Measurements from ENCODE around the gene ACOX2.

ACOX2 gene

GRCh38 chr3:58544541-58544940, 7.6 kb upstream of the ACOX2 start:
- no peak for ATAC-seq
- no peak for TF ChIP-seq ZNF70 (CRISPR knock-in tag; IDR thresholded peaks at IDR 0.05)
- no peak for TF ChIP-seq ZNF8 (CRISPR knock-in tag; IDR thresholded peaks at IDR 0.05)
- no peak for TF ChIP-seq ARNTL (CRISPR knock-in tag; IDR thresholded peaks at IDR 0.05; ENCODE audit: borderline replicate concordance, low read depth)
- no peak for TF ChIP-seq GLIS3 (CRISPR knock-in tag; IDR thresholded peaks at IDR 0.05)
- TF ChIP-seq ISL1 (CRISPR knock-in tag; IDR thresholded peaks at IDR 0.05) = no peak
- no peak for TF ChIP-seq CREB5 (CRISPR knock-in tag; IDR thresholded peaks at IDR 0.05; ENCODE audit: low read depth)
- TF ChIP-seq CSDC2 (CRISPR knock-in tag; IDR thresholded peaks at IDR 0.05) = no peak
- no peak for TF ChIP-seq SNAI2 (CRISPR knock-in tag; IDR thresholded peaks at IDR 0.05)
- TF ChIP-seq ZFP3 (CRISPR knock-in tag; IDR thresholded peaks at IDR 0.05) = no peak

GRCh38 chr3:58540176-58540858, 3.3 kb upstream of the ACOX2 start:
- ATAC-seq = no peak
- TF ChIP-seq CREB5 (CRISPR knock-in tag; IDR thresholded peaks at IDR 0.05; ENCODE audit: low read depth) (no peak), ISL1 (CRISPR knock-in tag; IDR thresholded peaks at IDR 0.05) (no peak), RARB (CRISPR knock-in tag; IDR thresholded peaks at IDR 0.05) (no peak), CSDC2 (CRISPR knock-in tag; IDR thresholded peaks at IDR 0.05) (no peak), ESRRG (CRISPR knock-in tag; IDR thresholded peaks at IDR 0.05) (no peak), ZNF70 (CRISPR knock-in tag; IDR thresholded peaks at IDR 0.05) (no peak), SNAI2 (CRISPR knock-in tag; IDR thresholded peaks at IDR 0.05) (no peak), TCF4 (CRISPR knock-in tag; IDR thresholded peaks at IDR 0.05; ENCODE audit: borderline replicate concordance) (no peak), OSR1 (CRISPR knock-in tag; IDR thresholded peaks at IDR 0.05) (no peak)
- TF ChIP-seq, protein P1, sequence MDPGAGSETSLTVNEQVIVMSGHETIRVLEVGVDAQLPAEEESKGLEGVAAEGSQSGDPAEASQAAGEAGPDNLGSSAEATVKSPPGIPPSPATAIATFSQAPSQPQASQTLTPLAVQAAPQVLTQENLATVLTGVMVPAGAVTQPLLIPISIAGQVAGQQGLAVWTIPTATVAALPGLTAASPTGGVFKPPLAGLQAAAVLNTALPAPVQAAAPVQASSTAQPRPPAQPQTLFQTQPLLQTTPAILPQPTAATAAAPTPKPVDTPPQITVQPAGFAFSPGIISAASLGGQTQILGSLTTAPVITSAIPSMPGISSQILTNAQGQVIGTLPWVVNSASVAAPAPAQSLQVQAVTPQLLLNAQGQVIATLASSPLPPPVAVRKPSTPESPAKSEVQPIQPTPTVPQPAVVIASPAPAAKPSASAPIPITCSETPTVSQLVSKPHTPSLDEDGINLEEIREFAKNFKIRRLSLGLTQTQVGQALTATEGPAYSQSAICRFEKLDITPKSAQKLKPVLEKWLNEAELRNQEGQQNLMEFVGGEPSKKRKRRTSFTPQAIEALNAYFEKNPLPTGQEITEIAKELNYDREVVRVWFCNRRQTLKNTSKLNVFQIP (CRISPR knock-in tag; IDR thresholded peaks at IDR 0.05; ENCODE audit: borderline replicate concordance, low read depth) = no peak

DNA sequence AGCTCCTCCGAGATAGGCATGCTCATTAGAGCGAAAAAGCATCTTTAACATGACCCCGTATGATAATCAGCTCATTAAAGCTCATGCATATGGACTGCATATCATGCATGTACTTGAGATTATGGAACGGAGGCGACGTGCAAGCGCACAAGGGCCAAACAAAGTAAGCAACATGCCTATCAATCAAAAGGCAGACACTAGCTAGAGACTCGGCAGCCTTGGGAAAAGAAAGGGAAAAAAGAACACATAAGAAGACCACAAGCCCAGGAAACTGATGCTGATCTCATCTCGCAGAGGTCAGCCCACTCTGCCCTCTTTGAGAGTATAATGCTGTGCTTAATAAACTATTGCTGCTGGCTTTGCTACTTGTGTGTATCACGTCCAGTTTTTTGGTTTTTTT, 2.6 kb upstream of the ACOX2 start:
- TF ChIP-seq CREB5 (CRISPR knock-in tag; IDR thresholded peaks at IDR 0.05; ENCODE audit: low read depth) = no peak
- TF ChIP-seq ZNF70 (CRISPR knock-in tag; IDR thresholded peaks at IDR 0.05) = no peak
- no peak for TF ChIP-seq TSHZ2 (CRISPR knock-in tag; IDR thresholded peaks at IDR 0.05)
- TF ChIP-seq BACH2 (CRISPR knock-in tag; IDR thresholded peaks at IDR 0.05; ENCODE audit: borderline replicate concordance) = no peak
- no peak for TF ChIP-seq CSDC2 (CRISPR knock-in tag; IDR thresholded peaks at IDR 0.05)
- TF ChIP-seq ZNF565 (CRISPR knock-in tag; conservative IDR thresholded peaks at IDR 0.05; ENCODE audit: low read depth) = no peak
- TF ChIP-seq ZFP30 (CRISPR knock-in tag; IDR thresholded peaks at IDR 0.05) = no peak
- no peak for TF ChIP-seq ESRRG (CRISPR knock-in tag; IDR thresholded peaks at IDR 0.05)
- no peak for TF ChIP-seq ISL1 (CRISPR knock-in tag; IDR thresholded peaks at IDR 0.05)
- TF ChIP-seq SNAI2 (CRISPR knock-in tag; IDR thresholded peaks at IDR 0.05) = no peak
- TF ChIP-seq RARB (CRISPR knock-in tag; IDR thresholded peaks at IDR 0.05) = no peak
- TF ChIP-seq, protein P2, sequence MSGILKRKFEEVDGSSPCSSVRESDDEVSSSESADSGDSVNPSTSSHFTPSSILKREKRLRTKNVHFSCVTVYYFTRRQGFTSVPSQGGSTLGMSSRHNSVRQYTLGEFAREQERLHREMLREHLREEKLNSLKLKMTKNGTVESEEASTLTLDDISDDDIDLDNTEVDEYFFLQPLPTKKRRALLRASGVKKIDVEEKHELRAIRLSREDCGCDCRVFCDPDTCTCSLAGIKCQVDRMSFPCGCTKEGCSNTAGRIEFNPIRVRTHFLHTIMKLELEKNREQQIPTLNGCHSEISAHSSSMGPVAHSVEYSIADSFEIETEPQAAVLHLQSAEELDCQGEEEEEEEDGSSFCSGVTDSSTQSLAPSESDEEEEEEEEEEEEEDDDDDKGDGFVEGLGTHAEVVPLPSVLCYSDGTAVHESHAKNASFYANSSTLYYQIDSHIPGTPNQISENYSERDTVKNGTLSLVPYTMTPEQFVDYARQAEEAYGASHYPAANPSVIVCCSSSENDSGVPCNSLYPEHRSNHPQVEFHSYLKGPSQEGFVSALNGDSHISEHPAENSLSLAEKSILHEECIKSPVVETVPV (CRISPR knock-in tag; IDR thresholded peaks at IDR 0.05) = no peak
- TF ChIP-seq ZFP3 (CRISPR knock-in tag; IDR thresholded peaks at IDR 0.05) = no peak
- ATAC-seq = no peak

All from SK-N-SH treated with all-trans-retinoic acid at 6 μM for 48 hours (cell line).